ENCODE measurements around the gene FAM241B.

Gene FAM241B

DNA sequence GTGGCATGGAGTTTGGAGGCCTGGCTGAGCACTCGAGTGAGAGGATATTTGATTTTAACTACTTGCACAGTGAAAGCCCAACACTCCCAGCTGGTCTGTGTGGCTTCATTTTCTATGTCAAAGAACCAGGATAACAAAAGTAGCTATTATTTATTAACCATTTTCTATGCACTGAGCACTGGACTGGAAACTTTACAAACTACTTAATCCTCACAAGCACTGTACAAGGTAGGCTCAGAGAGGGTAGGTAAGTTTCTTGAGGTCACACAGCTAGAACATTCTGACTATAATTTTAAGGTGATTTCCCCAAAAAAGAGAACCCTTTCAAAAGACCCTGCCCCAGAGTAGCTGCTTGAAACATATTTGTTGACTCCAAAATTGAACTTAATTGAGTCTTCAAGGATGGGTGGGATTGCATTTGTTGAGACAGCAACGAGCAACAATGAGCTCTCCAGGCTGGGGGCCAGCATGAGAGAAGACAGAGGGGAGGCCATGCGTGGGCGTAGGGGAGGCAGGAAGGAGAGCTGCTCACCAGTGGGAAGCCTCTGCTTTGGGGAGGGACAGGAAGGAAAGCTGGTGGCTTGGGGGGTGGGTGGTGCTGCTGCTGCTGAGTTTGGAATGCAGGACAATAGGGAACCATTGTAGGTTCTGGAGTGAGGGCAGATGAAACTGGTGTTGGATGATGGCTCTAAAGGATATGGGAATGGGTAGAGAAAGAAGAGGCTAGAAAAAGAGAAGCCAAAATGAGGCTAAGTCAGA is 31.5 kb downstream of the FAM241B start:
- DNase-seq (ENCODE audit: insufficient read length, low spot score) (no peak), FAIRE-seq (no peak)

DNA sequence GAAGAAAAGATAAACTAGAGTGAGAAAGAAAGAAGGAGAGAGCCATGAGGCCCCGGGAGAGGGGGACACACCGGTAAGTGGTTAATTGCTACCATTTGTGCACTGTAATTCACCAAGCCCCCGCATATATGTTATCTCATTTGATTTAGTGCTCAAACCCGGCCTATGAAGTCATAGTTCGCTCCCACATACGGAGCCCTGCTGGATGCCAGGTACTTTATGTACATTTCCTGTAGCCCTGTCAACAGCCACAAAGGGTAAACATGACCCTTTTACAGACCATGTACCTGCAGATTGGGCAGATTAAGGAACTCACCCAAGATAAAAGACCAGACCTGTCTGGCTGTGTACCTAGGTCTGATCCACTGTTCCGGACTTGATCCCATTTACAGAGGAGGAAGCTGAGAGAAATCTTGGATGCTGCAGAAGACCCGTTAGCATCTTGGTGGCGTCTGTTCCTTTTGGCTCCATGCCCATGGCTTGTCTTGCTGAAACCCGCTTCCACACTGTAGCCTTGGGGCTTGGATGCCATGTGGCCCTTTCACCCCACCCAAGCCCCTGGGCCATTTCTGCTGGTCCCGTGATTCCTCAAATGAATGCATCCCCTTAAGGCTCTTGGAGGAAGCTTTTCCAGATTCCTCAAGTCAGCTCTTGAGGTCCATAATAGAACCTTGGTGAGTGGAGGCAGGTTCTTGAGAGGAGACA is 32.3 kb downstream of the FAM241B start:
- TF ChIP-seq, protein P1, sequence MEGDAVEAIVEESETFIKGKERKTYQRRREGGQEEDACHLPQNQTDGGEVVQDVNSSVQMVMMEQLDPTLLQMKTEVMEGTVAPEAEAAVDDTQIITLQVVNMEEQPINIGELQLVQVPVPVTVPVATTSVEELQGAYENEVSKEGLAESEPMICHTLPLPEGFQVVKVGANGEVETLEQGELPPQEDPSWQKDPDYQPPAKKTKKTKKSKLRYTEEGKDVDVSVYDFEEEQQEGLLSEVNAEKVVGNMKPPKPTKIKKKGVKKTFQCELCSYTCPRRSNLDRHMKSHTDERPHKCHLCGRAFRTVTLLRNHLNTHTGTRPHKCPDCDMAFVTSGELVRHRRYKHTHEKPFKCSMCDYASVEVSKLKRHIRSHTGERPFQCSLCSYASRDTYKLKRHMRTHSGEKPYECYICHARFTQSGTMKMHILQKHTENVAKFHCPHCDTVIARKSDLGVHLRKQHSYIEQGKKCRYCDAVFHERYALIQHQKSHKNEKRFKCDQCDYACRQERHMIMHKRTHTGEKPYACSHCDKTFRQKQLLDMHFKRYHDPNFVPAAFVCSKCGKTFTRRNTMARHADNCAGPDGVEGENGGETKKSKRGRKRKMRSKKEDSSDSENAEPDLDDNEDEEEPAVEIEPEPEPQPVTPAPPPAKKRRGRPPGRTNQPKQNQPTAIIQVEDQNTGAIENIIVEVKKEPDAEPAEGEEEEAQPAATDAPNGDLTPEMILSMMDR (IDR thresholded peaks at IDR 0.05; ENCODE audit: insufficient read depth, missing control alignments): no peak
- no peak for DNase-seq (ENCODE audit: insufficient read length, low spot score)
- FAIRE-seq: no peak

More for the DNA sequence above, 31.5 kb downstream of the FAM241B start:
- TF ChIP-seq, protein P1 (IDR thresholded peaks at IDR 0.05; ENCODE audit: insufficient read depth, missing control alignments): no peak

DNA sequence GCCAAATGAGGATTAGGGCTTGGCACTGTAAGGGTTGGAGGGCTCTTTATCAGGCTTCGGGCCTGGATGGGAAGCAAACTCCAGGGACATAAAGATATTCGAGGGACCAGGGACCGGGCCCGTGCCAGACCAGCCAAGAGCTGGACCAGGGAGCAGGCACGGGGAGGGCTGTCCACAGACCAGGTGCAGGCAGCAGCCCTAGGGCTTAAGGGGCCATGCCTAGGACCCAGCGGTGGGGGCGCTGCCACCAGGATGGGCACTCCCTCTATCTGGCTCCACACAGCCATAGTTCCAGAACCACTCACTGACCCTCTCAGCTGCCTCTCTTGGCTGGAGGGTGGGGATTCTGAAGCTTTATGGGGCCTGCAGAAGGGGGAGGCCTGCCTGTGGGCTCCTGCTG is 32.9 kb downstream of the FAM241B start:
- no peak for DNase-seq (ENCODE audit: insufficient read length, low spot score)
- FAIRE-seq: no peak
- TF ChIP-seq, protein P1 (IDR thresholded peaks at IDR 0.05; ENCODE audit: insufficient read depth, missing control alignments): no peak

DNA sequence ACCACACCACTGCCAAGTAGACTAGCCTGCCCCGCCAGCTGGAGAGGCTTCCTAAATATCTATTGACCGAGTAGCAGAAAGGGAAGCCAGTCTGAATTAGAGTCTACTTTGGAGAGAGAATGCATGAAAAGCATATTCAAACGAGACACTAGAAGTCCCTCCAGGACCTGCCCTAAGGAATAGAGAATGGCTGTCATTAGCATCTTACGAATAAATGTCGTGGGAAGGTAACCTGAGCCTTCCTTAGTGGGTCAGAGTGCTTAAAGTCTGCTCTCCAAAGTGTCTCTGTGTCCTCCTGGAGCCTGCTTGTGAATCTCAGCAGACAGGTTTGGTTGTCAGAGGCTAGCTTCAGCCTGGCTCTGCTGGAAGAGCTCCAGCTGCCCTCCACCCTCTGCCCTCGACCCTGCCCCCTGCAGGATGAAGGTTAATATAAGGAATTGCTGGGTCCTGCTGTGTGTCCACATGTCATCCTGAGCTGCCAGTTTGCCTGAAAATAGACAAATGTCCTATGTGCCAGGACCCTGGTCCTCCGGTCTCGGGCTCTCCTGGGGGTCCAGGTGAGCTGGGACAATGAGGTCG is 33.4 kb downstream of the FAM241B start:
- FAIRE-seq (no peak), DNase-seq (ENCODE audit: insufficient read length, low spot score) (no peak)
- TF ChIP-seq, protein P1 (IDR thresholded peaks at IDR 0.05; ENCODE audit: insufficient read depth, missing control alignments): no peak

DNA sequence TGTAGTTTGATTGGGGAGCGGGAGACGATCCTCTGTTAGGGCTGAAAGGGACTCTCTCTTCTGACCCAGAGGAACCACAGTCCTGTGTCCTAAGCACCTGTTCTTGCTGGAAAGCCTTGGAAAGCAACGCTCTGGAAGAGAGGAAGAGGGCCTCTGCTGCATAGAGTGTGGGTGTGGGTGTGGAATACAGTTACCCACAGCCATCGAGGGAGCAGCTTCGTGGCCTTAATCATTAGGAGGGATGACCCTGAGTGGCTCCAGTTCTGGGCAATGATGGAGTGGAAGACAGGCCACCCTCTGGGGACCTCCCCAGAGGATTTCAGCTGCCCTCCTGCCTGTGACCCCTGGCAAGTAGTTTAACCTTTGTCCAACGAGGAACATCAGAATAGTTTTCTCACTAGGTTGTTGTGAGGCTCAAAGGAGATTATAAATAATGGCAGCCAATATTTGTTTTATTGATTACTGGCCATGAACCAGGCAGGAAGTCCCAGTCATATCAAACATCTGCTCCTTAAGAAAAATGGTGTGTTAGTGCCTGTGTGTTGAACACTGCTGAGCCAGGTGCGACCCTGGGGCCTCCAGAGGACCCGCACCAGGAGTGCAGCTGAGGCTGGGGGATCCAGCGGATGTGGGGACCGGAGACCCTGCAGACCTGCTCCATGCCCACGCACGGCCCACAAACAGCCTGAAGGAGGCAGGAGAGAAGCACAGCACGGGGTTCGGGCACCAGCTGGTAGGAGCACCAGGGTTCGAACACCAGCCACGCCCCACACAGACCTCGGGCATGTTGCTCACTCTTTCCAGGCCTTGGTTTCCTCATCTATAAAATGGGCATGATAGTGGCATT is 35.6 kb downstream of the FAM241B start:
- FAIRE-seq (no peak), DNase-seq (ENCODE audit: insufficient read length, low spot score) (no peak)
- TF ChIP-seq, protein P1 (IDR thresholded peaks at IDR 0.05; ENCODE audit: insufficient read depth, missing control alignments): no peak

DNA sequence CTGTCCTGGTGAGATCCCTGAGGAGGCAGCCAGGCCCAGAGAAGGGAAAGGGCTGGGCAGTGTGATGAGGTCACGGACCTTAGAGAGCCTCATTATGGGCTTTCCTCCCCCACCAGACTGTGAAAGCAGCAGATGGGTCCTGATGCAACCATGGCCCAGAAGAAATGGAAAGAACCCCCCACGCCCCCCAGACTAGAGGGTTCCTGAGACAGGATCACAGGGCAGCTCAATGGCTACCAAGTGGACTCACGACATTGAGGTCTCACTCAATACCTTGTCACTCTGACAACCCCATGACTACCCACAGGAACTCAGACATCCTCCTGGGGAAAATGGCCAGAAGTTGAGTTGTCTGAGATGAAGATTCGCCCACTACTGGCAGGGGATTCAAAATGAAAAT is 36.7 kb downstream of the FAM241B start:
- no peak for DNase-seq (ENCODE audit: insufficient read length, low spot score)
- TF ChIP-seq, protein P1 (IDR thresholded peaks at IDR 0.05; ENCODE audit: insufficient read depth, missing control alignments): no peak
- no peak for FAIRE-seq

Measured in D721Med (cell line).